GM04503 (cell line): ENCODE measurements around the gene DMXL2.
"Not testable (repeated sequence)": the region's sequence is repeated elsewhere in the genome, so short reads cannot be mapped to it uniquely, and the experiment has no call there.

Source experiments
- DNase-seq: peaks from one replicate; pipeline ENCODE4 v3.0.0-alpha.2; 2012; ENCODE audit warnings: low read depth

The DMXL2 gene

GRCh38 chr15:51493892-51494291 lies 128.7 kb downstream of the DMXL2 start:
- no peak for DNase-seq

GRCh38 chr15:51492528-51492927 lies 130.0 kb downstream of the DMXL2 start:
- DNase-seq: no peak

DNA sequence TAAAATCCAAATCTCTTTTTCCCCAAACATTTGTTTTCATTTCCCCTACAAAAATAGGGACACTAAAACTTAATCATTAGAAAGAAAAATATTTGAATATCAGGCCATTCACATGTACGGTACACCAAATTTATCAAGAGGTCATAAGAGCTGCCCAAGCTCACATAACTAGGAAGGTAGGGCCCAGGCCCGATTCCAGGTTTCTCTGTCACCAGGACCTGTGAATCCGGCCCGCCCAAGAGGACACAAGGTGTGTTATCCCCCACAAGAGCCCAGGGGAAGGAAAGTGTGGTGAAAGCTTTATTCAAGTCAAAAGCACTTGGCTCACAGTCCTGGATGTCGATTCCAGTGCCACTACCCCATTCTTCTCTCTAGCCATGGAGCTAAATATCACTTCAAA lies 130.6 kb downstream of the DMXL2 start:
- no peak for DNase-seq

GRCh38 chr15:51484781-51485180 lies 137.8 kb downstream of the DMXL2 start:
- no peak for DNase-seq

- DNase-seq: no peak
These were observed 138.6 kb downstream of the DMXL2 start for GRCh38 chr15:51483985-51484384.

DNA sequence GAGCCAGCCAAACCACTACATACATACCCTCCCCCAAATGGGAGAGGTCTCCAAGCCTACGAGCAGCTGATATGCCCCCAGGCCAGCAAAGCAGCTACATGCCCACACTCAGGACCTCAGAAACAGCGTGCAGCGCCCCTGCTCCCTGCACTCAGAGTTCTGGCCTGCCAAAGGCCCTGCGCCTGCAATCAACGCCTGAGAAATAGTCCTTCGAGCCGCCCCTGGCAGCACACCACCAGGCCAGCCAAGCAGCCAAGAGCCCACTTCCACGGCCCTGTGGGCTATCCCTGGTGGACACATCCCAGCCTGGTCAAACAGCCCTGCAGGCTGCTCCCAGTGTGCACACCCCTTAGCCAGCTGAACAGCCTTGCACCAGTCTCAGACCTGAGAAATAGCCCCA lies 139.1 kb downstream of the DMXL2 start:
- no peak for DNase-seq

- no peak for DNase-seq
These were observed 146.8 kb downstream of the DMXL2 start for GRCh38 chr15:51475736-51476135.

GRCh38 chr15:51470512-51470911 lies 152.1 kb downstream of the DMXL2 start:
- DNase-seq: no peak

GRCh38 chr15:51460796-51461195 lies 161.8 kb downstream of the DMXL2 start:
- DNase-seq: peak; percentile 0

DNA sequence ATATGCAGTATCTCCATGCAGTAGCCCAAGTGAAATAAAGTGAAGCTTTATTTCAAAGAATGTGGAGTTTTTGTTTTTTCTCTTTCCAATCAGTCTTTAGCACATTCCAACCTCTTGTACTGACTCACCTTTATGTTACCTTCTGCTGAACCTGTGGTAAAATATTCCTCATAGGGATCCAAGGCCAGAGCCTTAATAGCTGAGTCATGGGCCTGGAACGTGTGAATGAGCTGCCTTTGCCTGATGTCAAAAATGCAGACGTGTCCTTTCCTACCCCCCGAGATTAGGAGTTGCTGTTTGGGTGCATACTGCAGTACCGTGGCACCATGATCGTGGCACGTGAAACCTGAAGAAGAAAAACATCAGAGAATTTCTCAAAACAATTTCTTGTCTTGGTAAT lies 172.6 kb downstream of the DMXL2 start:
- no peak for DNase-seq

GRCh38 chr15:51448622-51449399 lies 173.8 kb downstream of the DMXL2 start:
- DNase-seq: no peak

DNA sequence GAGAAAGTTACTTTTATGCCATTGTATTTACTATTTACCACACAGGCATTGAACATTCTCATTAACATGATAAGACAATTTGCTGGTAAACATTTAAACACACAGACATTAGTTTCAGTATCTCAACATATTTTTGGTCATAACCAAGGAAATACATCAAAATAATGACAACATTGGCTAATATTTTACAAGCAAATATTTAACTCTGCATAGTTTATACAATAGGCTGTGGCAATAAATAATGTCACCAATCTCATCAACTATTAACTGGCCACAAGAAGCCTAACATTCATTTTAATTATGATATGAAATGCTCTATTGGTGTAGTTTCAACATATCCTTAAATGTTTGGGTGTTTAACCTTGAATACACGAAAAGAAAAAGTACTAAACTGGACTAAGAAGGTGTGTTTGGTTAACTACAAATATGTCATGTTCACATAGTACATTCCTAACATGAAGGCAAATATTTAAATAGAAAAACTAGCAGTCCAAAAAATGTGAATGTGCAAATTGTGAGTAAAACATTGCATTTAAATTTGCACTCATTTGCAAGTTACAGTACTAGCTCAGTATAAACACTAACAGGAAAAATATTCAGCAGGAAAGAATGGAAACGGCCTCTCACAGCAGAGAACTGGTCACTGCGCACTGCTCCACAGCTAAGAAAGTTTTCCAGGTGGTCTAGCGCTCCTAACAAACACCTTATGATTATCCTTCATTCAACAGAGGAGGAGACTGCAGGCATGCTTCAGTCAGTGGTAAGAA lies 174.5 kb downstream of the DMXL2 start:
- no peak for DNase-seq

DNA sequence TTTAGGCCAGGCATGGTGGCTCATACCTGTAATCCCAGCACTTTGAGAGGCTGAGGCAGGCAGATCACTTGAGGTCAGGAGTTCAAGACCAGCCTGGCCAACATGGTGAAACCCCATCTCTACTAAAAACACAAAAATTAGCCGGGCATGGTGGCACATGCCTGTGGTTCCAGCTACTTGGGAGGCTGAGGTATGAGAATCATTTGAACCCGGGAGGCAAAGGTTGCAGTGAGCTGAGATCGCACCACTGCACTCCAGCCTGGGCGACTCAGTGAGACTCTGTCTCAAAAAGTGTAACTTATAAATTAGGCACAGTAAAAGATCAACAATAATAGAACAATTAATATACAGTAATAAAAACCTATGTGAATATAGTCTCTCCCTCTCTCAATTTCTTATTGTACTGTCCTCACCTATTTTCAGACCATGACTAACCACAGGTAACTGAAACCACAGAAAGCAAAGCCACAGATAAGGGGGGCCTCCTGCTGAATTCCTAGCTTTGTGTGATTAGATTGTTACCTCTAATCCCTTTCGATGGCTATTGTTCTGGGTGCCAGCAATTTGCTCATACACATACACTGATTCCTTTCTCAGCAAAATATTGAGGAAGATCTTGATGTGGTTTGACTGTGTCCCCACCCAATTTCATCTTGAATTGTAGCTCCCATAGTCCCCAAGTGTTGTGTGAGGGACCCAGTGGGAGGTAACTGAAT lies 176.4 kb downstream of the DMXL2 start:
- not testable (repeated sequence) for DNase-seq

DNA sequence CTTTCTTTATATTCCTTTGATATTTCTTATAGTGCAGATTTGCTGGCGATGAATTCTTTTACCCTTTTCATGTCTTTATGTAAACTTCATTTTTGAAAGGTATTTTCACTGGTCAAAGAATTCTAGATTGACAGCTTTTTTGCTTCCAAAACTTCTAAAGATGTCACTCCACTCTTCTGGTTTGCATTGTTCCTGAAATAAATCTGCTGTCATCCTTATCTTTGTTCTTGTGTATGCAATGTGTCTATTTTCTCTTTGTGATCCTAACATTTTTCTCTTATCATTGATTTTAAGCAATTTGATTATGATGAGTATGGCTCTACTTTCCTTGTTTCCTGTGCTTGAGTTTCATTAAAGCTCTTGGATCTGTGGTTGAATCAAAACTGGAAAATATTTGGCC lies 177.8 kb downstream of the DMXL2 start:
- DNase-seq: no peak

GRCh38 chr15:51444112-51444511 lies 178.5 kb downstream of the DMXL2 start:
- DNase-seq: no peak

DNA sequence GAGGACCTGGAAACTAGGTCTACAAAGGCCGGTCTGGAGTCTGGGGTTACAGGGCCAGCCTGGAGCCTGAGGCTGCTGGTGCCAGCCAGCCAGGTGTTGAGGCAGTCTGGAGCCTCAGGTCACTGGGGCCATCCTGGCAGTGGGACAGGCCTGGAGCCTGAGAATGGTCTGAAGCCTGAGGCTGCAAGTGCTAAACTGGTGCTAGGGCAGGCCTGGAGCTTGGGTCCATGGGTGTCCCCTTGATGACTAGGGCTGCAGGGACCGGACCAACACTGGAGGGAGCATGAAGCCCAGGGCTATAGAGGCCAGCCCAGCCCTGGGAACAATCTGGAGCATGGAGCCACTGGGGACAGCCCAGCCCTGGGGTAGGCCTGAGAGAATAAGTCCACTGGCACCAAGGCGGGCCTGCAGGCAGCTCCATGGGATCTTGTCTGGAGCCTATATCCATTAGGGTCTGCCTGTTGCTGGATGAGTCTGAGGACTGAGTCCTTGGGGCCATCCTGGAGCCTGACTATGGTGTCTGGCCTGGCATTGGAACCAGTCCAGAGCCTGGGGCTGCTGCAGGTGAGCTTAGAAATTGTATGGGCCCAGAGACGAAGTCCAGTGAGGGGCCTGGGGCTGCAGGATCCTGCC lies 179.2 kb downstream of the DMXL2 start:
- DNase-seq: no peak

DNA sequence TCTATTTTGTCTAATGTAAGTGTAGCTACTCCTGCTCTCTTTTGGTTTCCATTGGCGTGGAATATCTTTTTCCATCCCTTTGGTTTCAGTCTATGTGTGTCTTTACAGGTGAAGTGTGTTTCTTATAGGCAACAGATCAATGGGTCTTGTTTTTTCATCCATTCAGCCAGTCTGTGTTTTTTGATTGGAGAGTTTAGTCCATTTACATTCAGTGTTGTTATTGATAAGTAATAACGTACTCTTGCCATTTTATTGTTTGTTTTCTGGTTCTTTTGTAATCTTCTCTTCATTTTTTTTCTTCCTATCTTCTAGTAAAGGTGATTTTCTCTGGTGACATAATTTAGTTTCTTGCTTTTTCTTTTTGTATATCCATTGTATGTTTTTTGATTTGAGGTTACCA lies 184.0 kb downstream of the DMXL2 start:
- DNase-seq: no peak

DNA sequence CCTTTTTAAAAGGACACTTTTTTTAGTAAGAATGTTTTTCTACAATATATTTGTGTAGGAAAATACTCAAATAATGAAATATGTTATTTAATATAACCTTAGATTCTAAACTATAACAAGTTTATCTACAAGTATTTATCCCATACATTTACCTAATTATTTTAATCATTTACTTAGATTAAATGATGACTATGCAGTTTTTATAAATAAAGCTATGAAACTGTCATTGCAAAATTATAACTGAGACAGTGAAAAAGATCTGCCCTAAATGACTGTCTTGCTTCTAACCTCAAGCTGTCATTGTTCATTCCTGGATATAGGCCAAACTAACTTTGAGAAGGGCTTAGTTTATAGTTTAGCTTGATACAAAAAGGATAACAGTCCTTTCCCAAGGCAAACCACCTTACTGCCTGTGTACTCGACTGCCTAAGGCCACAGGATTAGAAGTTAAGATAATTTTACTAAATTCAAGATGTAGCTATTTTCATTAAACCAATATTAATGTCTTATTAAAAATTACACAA lies 197.0 kb downstream of the DMXL2 start:
- no peak for DNase-seq

- no peak for DNase-seq
These were observed 197.8 kb downstream of the DMXL2 start for GRCh38 chr15:51424780-51425179.

DNA sequence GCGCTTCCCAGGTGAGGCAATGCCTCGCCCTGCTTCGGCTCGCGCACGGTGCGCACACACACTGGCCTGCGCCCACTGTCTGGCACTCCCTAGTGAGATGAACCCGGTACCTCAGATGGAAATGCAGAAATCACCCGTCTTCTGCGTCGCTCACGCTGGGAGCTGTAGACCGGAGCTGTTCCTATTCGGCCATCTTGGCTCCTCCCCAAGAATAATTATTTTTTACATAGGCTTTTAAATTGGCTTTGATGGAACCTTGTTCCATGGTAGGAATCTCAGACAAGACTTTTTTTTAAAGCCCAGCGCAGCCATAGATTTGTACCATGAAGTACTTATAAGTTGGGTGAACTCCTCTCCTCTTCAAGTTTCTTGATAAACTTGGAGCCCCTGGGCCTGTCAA lies 199.5 kb downstream of the DMXL2 start:
- not testable (repeated sequence) for DNase-seq

GRCh38 chr15:51416129-51416528 lies 206.4 kb downstream of the DMXL2 start:
- DNase-seq: no peak

DNA sequence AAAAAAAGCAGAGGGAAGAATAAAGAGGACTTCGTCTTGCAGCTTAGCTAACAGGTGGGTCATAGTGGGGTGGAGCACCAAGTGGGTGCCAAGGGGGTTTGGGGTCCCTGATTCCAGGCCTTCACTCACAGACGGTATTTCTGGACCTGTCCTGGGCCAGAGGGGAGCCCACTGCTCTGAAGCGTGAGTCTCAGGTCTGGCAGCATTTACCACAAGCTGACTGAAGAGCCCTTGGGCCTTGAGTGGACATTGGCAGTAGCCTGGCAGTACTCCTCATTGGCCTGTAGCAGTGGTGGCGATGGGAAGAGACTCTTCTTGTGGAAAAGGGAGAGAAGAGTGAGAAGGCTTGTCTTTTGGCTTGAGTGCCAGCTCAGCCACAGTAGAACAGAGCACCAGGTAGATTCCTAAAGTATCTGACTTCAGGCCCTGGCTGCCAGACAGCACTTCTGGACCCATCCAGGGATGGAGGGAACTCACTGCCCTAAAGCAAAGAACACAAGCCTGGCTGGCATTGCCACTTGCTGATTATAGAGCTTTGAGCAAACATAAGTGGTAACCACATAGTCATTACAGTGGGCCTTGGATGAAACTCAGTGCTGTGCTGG lies 208.2 kb downstream of the DMXL2 start:
- DNase-seq: no peak
